ENCODE results near the gene BABAM2.
"Not testable (repeated sequence)": the region's sequence is repeated elsewhere in the genome, so short reads cannot be mapped to it uniquely, and the experiment has no call there.

Gene BABAM2

GRCh38 chr2:27978761-27979160 is 88.2 kb downstream of the BABAM2 start:
- DNase-seq (ENCODE audit: low read depth in 2 of 2), result not testable (repeated sequence)

GRCh38 chr2:27980242-27980641 is 89.7 kb downstream of the BABAM2 start:
- no peak for DNase-seq (ENCODE audit: low read depth in 2 of 2)

- no peak for DNase-seq (ENCODE audit: low read depth in 2 of 2)
Observed at GRCh38 chr2:27984153-27984552, 93.6 kb downstream of the BABAM2 start.

GRCh38 chr2:27988306-27988705 is 97.8 kb downstream of the BABAM2 start:
- no peak for DNase-seq (ENCODE audit: low read depth in 2 of 2)

GRCh38 chr2:27988718-27989117 is 98.2 kb downstream of the BABAM2 start:
- DNase-seq (ENCODE audit: low read depth in 2 of 2), result no peak

GRCh38 chr2:27989149-27989548 is 98.6 kb downstream of the BABAM2 start:
- no peak for DNase-seq (ENCODE audit: low read depth in 2 of 2)

- DNase-seq (ENCODE audit: low read depth in 2 of 2), result no peak
Observed at GRCh38 chr2:27990030-27990590, 99.6 kb downstream of the BABAM2 start.

- DNase-seq (ENCODE audit: low read depth in 2 of 2), result no peak
Observed at GRCh38 chr2:27991146-27991545, 100.6 kb downstream of the BABAM2 start.

- no peak for DNase-seq (ENCODE audit: low read depth in 2 of 2)
Observed at GRCh38 chr2:27992787-27993401, 102.4 kb downstream of the BABAM2 start.

GRCh38 chr2:27993402-27993787 is 102.9 kb downstream of the BABAM2 start:
- DNase-seq (ENCODE audit: low read depth in 2 of 2), result no peak

- DNase-seq (ENCODE audit: low read depth in 2 of 2), result no peak
Observed at GRCh38 chr2:27993950-27994728, 103.6 kb downstream of the BABAM2 start.

- DNase-seq (ENCODE audit: low read depth in 2 of 2), result no peak
Observed at GRCh38 chr2:27996156-27996922, 105.8 kb downstream of the BABAM2 start.

GRCh38 chr2:28000287-28000686 is 109.8 kb downstream of the BABAM2 start:
- no peak for DNase-seq (ENCODE audit: low read depth in 2 of 2)

- no peak for DNase-seq (ENCODE audit: low read depth in 2 of 2)
Observed at GRCh38 chr2:28002181-28002580, 111.7 kb downstream of the BABAM2 start.

GRCh38 chr2:28004086-28004485 is 113.6 kb downstream of the BABAM2 start:
- peak; percentile 3 to 8 for DNase-seq (ENCODE audit: low read depth in 2 of 2)

- no peak for DNase-seq (ENCODE audit: low read depth in 2 of 2)
Observed at GRCh38 chr2:28009732-28010131, 119.2 kb downstream of the BABAM2 start.

GRCh38 chr2:28011322-28011737 is 120.8 kb downstream of the BABAM2 start:
- DNase-seq (ENCODE audit: low read depth in 2 of 2), result no peak

GRCh38 chr2:28018474-28018873 is 127.9 kb downstream of the BABAM2 start:
- DNase-seq (ENCODE audit: low read depth in 2 of 2), result not testable (repeated sequence)

GRCh38 chr2:28019521-28019920 is 129.0 kb downstream of the BABAM2 start:
- DNase-seq (ENCODE audit: low read depth in 2 of 2), result not testable (repeated sequence)

GRCh38 chr2:28021898-28022297 is 131.4 kb downstream of the BABAM2 start:
- no peak for DNase-seq (ENCODE audit: low read depth in 2 of 2)

- no peak for DNase-seq (ENCODE audit: low read depth in 2 of 2)
Observed at GRCh38 chr2:28025123-28025522, 134.6 kb downstream of the BABAM2 start.

GRCh38 chr2:28026230-28026629 is 135.7 kb downstream of the BABAM2 start:
- DNase-seq (ENCODE audit: low read depth in 2 of 2), result not testable (repeated sequence)
